HG03378 (cell line): Measurements from ENCODE around the gene CDHR4.
"Not testable (repeated sequence)": the region's sequence is repeated elsewhere in the genome, so short reads cannot be mapped to it uniquely, and the experiment has no call there.

Experiments used
- ATAC-seq: cut with Tn5 transposase; IDR thresholded peaks from one replicate; pipeline ENCODE4 v1.9.1; 2021; ENCODE audit warnings: mild to moderate bottlenecking, moderate library complexity; ENCODE audit not compliant: unreplicated experiment

Gene CDHR4

DNA sequence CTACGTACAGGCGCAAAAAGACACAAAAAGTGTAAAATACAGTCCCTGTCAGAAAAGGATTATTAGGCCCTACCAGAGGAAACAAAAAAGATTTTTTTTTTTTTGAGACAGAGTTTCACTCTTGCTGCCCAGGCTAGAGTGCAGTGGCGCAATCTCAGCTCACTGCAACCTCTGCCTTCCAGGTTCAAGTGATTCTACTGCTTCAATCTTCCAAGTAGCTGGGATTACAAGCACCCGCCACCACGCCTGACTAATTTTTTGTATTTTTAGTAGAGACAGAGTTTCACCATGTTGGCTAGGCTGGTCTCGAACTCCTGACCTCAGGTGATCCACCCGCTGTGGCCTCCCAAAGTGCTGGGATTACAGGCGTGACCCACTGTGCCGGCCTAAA is 18.7 kb downstream of the CDHR4 start:
- not testable (repeated sequence) for ATAC-seq

DNA sequence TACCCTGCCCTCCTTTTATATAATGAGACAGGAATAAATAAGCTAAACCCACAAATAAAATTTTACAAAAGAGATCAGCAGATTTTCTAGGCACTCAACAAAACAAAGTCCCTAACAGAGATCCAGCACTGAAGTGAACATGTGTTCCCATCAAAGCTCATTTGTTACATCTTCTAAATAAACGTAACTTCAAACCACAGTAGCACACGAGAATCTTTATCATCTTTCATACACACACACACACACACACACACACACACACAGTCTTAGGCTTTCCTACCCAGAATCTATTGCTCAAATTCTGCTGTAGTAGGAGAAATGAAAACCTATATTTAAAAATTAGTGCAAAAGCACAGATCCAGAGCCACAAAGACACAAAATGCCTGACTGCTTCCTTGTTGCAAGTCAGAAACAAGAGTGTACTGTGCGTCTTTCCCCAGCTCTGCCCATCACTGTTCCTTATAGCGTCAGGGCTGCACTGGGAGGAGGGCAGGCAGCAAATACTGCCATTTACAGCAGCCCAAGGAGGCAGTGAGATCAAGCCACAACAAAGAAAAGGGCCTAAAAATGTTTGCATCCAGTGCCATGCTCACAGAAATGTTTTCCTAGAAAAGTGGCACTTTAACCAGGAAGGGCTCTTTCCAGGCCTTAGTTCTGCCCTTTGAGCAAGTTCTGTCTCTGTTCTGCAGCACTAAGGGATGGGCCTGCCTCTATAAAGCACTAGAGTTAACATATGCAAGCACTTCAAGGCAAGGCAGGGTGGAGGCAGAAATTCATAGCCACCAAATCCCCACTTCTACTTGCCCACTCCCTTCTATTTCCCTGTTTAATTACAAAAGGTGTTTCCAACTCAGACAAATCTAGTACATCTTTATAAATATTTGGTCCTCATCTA is 19.3 kb downstream of the CDHR4 start:
- no peak for ATAC-seq

DNA sequence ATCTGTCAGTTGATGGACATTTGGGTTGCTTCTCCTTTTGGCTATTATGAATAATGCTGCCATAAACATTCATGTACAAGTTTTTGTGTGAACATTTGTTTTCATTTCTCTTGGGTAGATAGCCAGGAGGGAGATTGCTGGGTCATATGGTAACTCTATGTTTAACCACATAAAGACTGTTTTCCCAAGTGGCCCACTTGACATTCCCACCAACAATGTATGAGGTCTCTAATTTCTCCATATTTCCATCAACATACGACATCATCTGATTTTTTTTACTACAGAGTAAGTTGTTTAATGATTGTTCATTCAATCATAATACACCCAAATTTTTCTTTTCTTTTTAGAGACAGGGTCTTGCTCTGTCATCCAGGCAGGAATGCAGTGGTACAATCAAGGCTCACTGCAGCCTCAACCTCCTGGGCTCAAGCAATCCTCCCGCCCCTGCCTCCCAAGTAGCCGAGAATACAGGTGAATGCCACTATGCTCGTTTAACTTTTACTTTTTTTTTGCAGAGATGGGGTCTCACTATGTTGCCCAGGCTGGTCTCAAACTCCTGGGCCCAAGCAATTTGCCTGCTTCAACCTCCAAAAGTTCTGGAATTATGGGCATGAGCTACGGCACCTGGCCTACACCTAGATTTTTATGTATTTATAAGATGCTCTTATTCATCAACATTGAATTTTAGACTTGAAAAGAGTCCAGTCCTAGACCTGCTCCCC is 20.2 kb downstream of the CDHR4 start:
- ATAC-seq, result no peak

DNA sequence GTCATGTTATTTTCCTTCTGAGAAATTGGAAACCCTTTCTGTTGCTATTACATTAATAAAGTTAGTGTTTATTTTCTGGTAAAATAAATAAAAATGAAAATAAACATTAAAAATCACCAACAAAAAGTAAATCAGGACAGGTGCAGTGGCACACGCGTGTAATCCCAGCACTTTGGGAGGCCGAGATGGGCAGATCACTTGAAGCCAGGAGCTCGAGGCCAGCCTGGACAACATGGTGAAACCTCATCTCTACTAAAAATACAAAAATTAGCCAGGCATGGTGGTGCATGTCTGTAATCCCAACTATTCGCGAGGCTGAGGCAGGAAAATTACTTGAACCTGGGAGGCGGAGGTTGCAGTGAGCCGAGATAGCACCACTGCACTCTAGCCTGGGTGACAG is 23.6 kb downstream of the CDHR4 start:
- ATAC-seq, result not testable (repeated sequence)

- no peak for ATAC-seq
These were observed 24.1 kb downstream of the CDHR4 start for GRCh38 chr3:49775538-49775937.

- no peak for ATAC-seq
These were observed 27.0 kb downstream of the CDHR4 start for GRCh38 chr3:49772703-49773102.

- ATAC-seq, result no peak
These were observed 28.2 kb downstream of the CDHR4 start for GRCh38 chr3:49771340-49771938.

DNA sequence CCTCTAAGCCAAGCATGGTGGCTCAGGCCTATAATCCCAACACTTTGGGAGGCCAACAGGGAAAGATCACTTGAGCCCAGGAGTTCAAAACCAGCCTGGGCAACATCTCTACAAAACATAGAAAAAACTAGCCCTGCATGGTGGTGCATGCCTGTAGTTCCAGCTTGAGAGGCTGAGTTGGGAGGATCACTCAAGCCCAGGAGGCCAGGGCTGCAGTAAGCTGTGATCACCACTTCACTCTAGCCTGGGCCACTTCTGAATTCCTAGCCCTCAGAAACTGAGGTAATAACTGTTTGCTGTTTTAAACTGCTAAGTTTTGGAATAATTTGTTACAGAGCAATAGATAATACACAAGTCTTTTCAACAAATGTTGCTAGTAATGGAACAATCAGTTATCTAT is 29.7 kb downstream of the CDHR4 start:
- no peak for ATAC-seq

DNA sequence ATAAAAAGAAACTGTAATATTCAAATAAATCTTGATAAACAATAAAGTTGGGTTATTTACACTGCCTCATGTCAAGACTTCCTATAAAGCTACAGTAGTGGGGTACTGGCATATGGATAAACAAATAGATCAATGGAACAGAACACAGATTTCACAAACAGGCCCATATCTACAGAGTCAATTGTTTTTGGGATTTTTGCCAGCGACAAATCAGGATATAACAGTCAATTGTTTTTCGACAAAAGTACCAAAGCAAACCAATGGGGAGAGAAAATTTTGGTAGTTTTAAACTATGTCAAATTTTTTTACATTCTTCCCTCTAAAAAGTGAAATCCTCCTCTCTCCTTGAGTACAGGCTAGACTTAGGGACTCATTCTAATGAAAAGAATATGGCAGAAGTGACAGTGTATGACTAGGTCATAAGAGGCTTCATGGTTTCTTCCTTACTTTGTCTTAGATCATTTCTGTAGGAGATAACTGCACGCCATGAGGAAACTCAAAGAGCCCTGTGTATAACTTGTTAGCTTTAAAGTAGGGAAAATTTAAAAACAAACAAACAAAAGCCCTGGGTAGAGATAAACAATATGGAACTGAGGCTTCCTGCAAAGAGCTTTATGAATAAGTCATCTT is 30.3 kb downstream of the CDHR4 start:
- ATAC-seq, result no peak

- ATAC-seq, result no peak
These were observed 35.7 kb downstream of the CDHR4 start for GRCh38 chr3:49763981-49764380.

DNA sequence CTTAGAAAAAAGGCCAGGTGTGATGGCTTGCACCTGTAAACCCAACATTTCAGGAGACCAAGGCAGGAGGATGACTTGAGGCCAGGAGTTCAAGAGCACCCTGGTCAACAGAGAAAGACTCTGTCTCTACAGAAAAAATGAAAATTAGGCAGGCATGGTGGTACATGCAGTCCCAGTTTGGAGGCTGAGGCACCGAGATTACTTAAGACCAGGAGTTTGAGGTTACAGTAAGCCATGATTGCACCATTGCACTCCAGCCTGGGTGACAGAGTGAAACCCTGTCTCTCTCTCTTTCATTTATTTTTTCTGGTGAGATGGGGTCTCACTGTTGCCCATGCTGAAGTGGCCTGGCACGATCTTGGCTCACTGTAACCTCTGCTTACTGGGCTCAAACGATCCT is 38.0 kb downstream of the CDHR4 start:
- no peak for ATAC-seq

DNA sequence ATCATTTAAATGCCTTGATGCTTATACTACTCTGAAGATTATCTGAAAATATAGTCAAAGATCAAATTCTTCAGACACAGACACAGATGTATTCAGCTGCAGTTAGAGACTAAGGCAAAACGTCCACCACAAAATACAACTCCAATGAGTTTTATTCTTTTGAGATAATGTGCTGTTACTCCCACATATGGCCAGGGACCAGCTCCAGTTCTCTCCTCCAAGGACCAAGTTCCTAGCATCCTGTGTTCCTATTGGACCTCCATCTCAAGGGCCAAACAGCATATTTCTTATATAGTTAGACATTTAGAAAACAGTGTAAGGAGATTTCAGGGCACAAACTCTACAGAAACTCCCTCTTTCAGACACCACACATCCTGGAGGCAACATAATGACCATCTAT is 40.4 kb downstream of the CDHR4 start:
- ATAC-seq, result no peak

DNA sequence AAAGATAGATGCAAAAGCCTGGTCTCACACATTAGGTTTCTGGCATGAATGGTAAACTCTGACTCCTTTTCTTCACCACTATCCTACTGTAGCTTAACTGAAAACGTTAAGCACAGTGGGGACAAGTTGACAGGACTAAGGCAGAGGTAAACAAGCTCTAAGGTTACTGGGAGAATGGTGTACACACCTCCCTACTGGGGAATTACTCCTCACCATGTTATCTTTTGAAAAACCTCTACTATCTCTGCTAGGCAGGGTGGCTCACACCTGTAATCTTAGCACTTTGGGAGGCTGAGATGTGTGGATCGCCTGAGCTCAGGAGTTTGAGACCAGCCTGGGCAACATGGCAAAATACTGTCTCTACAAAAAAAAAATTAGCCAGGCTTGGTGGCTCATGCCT is 42.5 kb downstream of the CDHR4 start:
- ATAC-seq, result no peak

- ATAC-seq, result no peak
These were observed 43.6 kb downstream of the CDHR4 start for GRCh38 chr3:49756036-49756435.

DNA sequence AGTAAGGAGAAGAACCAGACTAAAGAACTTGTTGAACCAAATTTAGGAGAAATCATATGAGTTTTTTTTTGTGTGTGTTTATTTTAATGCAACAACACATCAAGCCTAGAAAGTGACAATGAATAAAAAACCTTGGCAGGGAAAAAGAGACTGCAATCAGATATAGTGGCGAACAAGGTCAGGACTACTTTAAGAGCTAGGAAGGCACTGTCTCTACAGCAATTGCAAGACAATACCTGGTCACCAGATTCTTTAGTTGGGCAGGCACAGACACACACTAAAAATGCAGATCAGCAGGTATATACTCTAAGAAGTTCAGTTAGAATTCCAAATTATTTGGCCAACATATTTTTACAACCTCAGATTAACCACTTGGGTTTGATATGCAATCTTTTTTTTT is 45.1 kb downstream of the CDHR4 start:
- no peak for ATAC-seq

GRCh38 chr3:49751501-49751900 is 48.2 kb downstream of the CDHR4 start:
- no peak for ATAC-seq

- no peak for ATAC-seq
These were observed 49.6 kb downstream of the CDHR4 start for GRCh38 chr3:49750056-49750455.

DNA sequence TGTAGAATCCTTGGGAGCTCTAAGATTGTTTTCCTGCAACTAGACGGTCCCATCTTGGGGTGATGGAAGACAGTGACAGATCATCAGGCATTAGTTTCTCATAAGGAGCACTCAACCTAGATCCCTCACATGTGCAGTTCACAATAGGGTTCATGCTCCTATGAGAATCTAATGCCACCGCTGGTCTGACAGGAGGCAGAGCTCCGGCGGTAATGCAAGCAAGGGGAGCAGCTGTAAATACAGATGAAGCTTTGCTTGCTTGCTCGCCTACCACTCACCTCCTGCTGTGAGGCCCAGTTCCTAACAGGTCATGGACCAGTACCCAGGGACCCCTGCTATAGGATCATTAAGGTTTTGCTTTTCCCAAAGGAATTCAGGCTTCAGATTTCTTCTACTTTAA is 50.8 kb downstream of the CDHR4 start:
- not testable (repeated sequence) for ATAC-seq

DNA sequence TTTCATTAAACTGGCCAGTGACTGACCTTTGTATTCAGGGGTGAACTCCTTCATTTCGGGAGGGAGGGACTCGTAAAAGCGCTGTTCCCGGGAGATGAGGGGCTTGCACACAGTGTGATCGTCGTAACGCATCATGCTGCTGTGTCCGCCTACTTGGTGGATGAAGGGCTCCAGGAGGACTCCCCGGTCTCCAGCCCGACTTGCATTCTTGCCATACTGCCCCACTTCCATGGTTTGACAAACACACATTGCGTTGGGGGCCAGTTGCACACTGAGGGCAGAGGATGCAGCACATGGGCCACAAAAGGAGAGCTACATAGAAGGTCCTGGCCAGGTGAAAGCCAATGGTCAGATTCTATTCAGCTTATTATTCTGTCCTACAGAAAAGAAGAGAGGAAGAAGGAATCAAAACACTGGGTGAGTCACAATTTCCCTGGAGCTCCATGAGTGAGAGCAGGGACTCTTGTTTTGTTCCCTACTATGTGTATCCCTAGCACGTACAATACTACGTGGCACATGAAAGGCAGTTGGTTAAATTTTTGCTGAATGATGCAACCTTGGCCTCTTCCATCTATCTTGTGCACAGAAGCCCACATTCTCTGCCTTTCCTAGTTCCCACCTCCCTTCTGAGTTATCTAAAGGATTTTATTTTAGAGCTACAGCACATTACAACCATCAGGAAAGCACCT is 51.7 kb downstream of the CDHR4 start:
- ATAC-seq, result no peak

GRCh38 chr3:49745986-49746385 is 53.7 kb downstream of the CDHR4 start:
- ATAC-seq, result no peak
